ENCODE measurements around the gene SLC29A2. TPM values are rescaled to one million over a fixed set of nuclear protein-coding genes. Genes with fewer than 3 reads are reported as not detected.
"Not testable (repeated sequence)": the region's sequence is repeated elsewhere in the genome, so short reads cannot be mapped to it uniquely, and the experiment has no call there.

The SLC29A2 gene
- polyA plus RNA-seq, 3 donors: 0.11 to 1.3 TPM; not detected in 1

DNA sequence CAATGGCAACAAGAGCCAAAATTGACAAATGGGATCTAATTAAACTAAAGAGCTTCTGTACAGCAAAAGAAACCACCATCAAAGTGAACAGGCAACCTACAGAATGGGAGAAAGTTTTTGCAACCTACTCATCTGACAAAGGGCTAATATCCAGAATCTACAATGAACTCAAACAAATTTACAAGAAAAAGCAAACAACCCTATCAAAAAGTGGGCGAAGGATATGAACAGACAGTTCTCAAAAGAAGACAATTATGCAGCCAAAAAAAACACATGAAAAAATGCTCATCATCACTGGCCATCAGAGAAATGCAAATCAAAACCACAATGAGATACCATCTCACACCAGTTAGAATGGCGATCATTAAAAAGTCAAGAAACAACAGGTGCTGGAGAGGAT, 51.3 kb downstream of the SLC29A2 start:
- H3K27ac ChIP-seq (ENCODE audit: low read depth in 1 of 2, low read length in 2 of 2); H3K27me3 ChIP-seq (ENCODE audit: control insufficient read depth in 2 of 2, insufficient read depth in 2 of 2, low read length in 2 of 2); H3K4me3 ChIP-seq (replicated peaks in 1 of 3; ENCODE audit: low read depth in 2 of 3, low read length in 3 of 3); H3K79me2 ChIP-seq (ENCODE audit: insufficient read depth, low read length); H3K4me2 ChIP-seq (replicated peaks; ENCODE audit: extremely low read depth, low read length, poor library complexity, severe bottlenecking); H3K9ac ChIP-seq (ENCODE audit: insufficient read depth, low read length, poor library complexity, severe bottlenecking); DNase-seq; H3K4me3 Mint-ChIP-seq; H3K27ac Mint-ChIP-seq; H4K20me1 ChIP-seq (ENCODE audit: insufficient read depth, low read length); H3K36me3 Mint-ChIP-seq; H3K9me3 Mint-ChIP-seq; H2AFZ ChIP-seq (ENCODE audit: insufficient read depth, low read depth, low read length, poor library complexity, severe bottlenecking); intact Hi-C loops (cut with micrococcal nuclease); H3K9me3 ChIP-seq (replicated peaks in 1 of 2; ENCODE audit: control insufficient read depth in 1 of 2, insufficient read depth in 1 of 2, low read length in 2 of 2); H3K36me3 ChIP-seq (replicated peaks in 1 of 2; ENCODE audit: control insufficient read depth in 1 of 2, insufficient read depth in 2 of 2, low read length in 2 of 2): not testable (repeated sequence)
- peaks cover 0 to 13% (median 11%) of the 10 kb centered on the region in 3 donors for H3K27me3 Mint-ChIP-seq (ENCODE audit: low read depth in 3 of 3)
- WGBS (ENCODE audit: insufficient coverage): no CpG with 5 or more reads among the region's 2 CpGs
- H3K4me1 ChIP-seq (ENCODE audit: control insufficient read depth in 1 of 2, insufficient read depth in 2 of 2, low read length in 2 of 2): peaks cover 30 to 33% of the 10 kb centered on the region in 2 donors
- peaks cover 29% of the 10 kb centered on the region for H3K4me1 Mint-ChIP-seq

DNA sequence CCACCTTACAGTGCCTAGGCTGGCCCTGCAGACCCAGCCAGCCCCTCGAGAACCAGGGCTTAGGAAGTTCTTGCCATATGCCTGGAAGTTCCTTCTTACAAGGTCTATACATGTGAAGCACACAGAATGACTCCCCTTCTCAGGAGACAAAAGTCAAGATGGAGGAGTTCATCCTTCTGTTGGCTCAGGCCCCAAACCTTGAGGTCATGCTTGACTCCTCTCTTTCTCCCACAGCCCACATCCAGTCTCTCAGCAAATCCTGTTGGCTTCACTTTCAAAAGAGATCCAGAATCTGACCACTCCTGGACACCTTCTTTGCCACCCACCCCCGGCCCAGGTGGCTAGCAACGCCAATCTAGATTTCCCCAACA, 53.0 kb downstream of the SLC29A2 start:
- no peaks in the 10 kb centered on the region for H3K36me3 ChIP-seq (replicated peaks in 1 of 2; ENCODE audit: control insufficient read depth in 1 of 2, insufficient read depth in 2 of 2, low read length in 2 of 2)
- peaks cover 0 to 16% (median 13%) of the 10 kb centered on the region in 3 donors for H3K27me3 Mint-ChIP-seq (ENCODE audit: low read depth in 3 of 3)
- H3K4me2 ChIP-seq (replicated peaks; ENCODE audit: extremely low read depth, low read length, poor library complexity, severe bottlenecking): peak overlapping the region; percentile 58
- DNase-seq: no peak
- WGBS (ENCODE audit: insufficient coverage): 50% methylated on average over 2 of the region's 3 CpGs
- H3K9me3 Mint-ChIP-seq: peaks cover 0 to 9% (median 3%) of the 10 kb centered on the region in 7 donors
- peak overlapping the region; percentile 38 for H2AFZ ChIP-seq (ENCODE audit: insufficient read depth, low read depth, low read length, poor library complexity, severe bottlenecking)
- peak overlapping the region; percentile 88 to 96 (median 94) for H3K27ac Mint-ChIP-seq
- peak overlapping the region; percentile 79 to 83 for H3K27ac ChIP-seq (ENCODE audit: low read depth in 1 of 2, low read length in 2 of 2)
- no peaks in the 10 kb centered on the region for H3K27me3 ChIP-seq (ENCODE audit: control insufficient read depth in 2 of 2, insufficient read depth in 2 of 2, low read length in 2 of 2)
- peak overlapping the region in 1 of 3 experiments; percentile 19 for H3K4me3 ChIP-seq (replicated peaks in 1 of 3; ENCODE audit: low read depth in 2 of 3, low read length in 3 of 3)
- no peak overlapping the region for H3K9ac ChIP-seq (ENCODE audit: insufficient read depth, low read length, poor library complexity, severe bottlenecking)
- TF ChIP-seq, protein P1, sequence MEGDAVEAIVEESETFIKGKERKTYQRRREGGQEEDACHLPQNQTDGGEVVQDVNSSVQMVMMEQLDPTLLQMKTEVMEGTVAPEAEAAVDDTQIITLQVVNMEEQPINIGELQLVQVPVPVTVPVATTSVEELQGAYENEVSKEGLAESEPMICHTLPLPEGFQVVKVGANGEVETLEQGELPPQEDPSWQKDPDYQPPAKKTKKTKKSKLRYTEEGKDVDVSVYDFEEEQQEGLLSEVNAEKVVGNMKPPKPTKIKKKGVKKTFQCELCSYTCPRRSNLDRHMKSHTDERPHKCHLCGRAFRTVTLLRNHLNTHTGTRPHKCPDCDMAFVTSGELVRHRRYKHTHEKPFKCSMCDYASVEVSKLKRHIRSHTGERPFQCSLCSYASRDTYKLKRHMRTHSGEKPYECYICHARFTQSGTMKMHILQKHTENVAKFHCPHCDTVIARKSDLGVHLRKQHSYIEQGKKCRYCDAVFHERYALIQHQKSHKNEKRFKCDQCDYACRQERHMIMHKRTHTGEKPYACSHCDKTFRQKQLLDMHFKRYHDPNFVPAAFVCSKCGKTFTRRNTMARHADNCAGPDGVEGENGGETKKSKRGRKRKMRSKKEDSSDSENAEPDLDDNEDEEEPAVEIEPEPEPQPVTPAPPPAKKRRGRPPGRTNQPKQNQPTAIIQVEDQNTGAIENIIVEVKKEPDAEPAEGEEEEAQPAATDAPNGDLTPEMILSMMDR (IDR thresholded peaks at IDR 0.05): no peak
- H3K36me3 Mint-ChIP-seq: peaks cover 0 to 2% of the 10 kb centered on the region in 2 donors
- peak overlapping the region in 1 of 2 donors; percentile 39 for H3K4me3 Mint-ChIP-seq
- H3K4me1 Mint-ChIP-seq: peaks cover 36% of the 10 kb centered on the region
- intact Hi-C loops (cut with micrococcal nuclease): loop anchor here in 1 of 2 donors (10.0 kb wide), 1 partner anchor 66 kb away; no protein-coding TSS in a partner anchor
- H3K9me3 ChIP-seq (replicated peaks in 1 of 2; ENCODE audit: control insufficient read depth in 1 of 2, insufficient read depth in 1 of 2, low read length in 2 of 2): no peaks in the 10 kb centered on the region
- no peaks in the 10 kb centered on the region for H4K20me1 ChIP-seq (ENCODE audit: insufficient read depth, low read length)
- no peaks in the 10 kb centered on the region for H3K79me2 ChIP-seq (ENCODE audit: insufficient read depth, low read length)
- H3K4me1 ChIP-seq (ENCODE audit: control insufficient read depth in 1 of 2, insufficient read depth in 2 of 2, low read length in 2 of 2): peaks cover 38 to 45% of the 10 kb centered on the region in 2 donors

Data from CD14-positive monocyte (primary cell).